T47D (cell line): ENCODE measurements around the gene GPR156.
"Not testable (repeated sequence)": the region's sequence is repeated elsewhere in the genome, so short reads cannot be mapped to it uniquely, and the experiment has no call there.

Experiments used
- DNase-seq, 2 experiments: peaks; one replicate each; pipeline versions ENCODE4 v3.0.0 to v3.0.0-alpha.2; 2011 to 2012; ENCODE audit warnings: low read depth in 1 of 2, low spot score in 1 of 2
- JUND ChIP-seq: IDR thresholded peaks from 2 replicates; pipeline ENCODE4 v1.6.1; 2012; ENCODE audit warnings: low read depth
- in situ Hi-C: cut with HindIII; loops from 2 replicates; pipeline ENCODE4 v1.10.0; 2016; ENCODE audit warnings: low sequenced_read_pairs, low pct_unique_long_range_greater_than_20kb

Gene GPR156

DNA sequence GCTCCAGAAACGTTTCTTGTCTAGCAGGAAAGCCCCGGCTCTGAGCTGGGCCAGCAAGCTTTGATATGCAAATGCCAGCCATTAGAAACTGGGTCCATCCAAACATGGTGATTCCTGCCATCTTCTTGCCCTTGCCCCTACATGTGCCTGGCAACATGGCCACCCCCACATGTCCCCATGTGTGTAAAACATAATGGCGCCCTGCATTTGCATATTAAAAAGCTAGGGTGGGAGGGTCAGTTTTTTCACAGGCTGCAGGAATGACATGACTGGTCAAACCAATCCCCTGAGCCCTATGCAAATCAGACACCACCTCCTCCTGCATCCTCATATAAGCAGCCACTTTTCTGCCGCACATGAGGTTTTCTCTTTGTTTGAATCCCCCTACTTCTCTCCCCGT, 21.2 kb downstream of the GPR156 start:
- in situ Hi-C loops = no loop called here
- no peak for DNase-seq
- no peak for TF ChIP-seq JUND

DNA sequence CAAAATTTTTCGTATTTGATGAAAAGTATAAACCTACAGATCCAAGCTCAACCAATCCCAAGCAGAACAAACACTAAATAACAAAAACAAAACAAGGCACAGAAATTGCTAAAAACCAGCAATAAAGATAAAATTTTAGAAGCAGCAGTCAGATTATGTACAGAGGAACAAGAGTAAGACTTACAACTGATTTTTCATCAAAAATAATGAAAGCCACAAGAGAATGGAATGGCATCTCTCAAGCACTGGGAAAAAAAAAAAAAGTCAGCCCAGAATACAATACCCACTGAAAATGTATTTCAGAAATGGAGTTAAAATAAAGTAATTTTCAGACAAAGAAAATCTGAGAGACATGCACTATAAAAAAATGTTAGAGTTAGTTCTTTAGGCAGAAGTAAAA, 27.0 kb downstream of the GPR156 start:
- no peak for TF ChIP-seq JUND
- in situ Hi-C loops = no loop called here
- DNase-seq = no peak

- DNase-seq = no peak
- no peak for TF ChIP-seq JUND
- in situ Hi-C loops = no loop called here
Measured at GRCh38 chr3:120245386-120245785, 39.6 kb downstream of the GPR156 start.

DNA sequence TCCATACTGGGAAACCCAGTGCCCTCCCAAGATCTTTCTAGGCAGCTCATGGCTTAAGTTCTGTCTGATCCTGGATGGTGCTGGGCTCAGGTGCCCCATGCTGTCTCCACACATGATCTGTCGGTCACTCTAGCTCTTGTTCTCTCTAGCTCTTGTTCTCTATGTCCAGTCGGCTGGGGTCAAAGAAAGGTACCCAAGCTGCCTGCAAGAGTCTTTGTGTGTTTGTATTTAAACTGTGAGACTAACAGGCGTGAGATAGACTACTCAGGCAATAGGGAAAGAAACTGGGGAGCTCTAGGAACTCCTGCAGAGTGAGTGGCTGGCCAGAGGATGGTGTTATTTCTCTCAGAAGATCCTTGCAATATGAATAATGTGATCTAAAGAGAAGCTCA, 40.2 kb downstream of the GPR156 start:
- in situ Hi-C loops = no loop called here
- no peak for TF ChIP-seq JUND
- peak in 1 of 2 experiments; percentile 57 for DNase-seq

DNA sequence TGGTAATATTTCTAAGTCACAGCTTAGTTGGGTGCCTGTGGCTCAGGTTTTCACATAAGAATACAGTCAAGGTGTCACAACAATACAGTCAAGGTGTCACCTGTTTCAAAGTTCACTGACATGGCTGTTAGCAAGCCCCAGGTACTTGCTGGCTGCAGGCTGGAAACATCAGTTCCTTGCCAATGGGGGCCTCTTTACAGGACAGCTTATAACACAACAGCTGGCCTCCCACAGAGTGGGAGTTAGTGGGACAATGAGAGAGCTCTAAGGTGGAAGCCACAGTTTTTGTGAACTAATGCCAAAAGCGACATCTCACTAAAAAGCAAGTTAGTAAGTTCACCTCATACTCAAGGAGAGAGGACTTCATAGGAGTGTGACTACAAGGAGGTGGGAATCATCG, 45.4 kb downstream of the GPR156 start:
- TF ChIP-seq JUND = no peak
- no peak for DNase-seq
- in situ Hi-C loops = no loop called here

DNA sequence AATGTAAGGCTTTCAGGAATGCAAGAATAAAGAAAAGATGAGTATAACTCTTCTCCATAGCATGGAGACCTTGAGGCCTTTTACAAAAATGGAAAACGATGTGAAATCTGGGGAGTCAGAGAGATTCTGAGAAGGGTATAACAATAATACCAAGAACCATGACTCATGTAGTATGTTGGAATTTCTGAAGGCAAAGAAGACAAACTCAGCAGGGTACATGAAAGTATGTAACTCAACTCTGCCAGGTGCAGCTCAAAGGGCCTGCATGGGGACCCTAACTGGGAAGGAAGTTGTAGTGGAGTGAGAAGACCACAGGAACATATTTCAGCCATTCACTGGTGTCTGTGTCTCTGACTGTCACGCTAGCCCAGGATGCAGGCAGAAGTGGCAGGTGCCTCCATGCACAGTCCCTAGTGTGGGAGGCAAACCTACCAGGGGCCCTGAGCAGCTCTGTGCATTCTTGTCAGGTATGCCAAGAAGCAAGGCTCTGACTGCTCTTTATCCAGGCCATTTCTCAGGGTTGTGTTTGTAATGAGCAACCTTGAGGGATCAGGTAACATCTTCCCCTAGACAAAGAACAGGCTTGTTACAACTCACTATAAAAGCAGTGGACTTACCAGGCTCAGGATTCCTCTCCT, 57.2 kb downstream of the GPR156 start:
- no peak for DNase-seq
- in situ Hi-C loops = no loop called here
- no peak for TF ChIP-seq JUND

GRCh38 chr3:120224237-120224636, 60.8 kb downstream of the GPR156 start:
- TF ChIP-seq JUND = no peak
- no peak for DNase-seq
- in situ Hi-C loops = no loop called here

DNA sequence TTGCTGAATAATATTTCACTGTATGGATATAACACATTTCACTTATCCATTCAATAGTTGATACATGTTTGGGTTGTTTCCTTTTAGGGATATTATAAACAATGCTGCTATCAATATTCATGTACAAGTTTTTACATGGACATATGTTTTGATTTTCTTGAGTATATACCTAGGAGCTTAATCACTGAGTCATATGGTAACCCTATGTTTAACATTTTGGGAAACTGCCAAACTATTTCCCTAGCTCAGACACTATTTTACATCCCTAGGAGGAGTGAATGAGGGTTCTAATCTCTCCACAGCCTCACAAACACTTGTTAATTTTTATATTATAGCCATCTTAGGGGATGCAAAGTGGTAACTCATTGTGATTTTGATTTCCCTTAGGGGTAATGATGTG, 66.0 kb downstream of the GPR156 start:
- no peak for TF ChIP-seq JUND
- DNase-seq = no peak
- in situ Hi-C loops = no loop called here

DNA sequence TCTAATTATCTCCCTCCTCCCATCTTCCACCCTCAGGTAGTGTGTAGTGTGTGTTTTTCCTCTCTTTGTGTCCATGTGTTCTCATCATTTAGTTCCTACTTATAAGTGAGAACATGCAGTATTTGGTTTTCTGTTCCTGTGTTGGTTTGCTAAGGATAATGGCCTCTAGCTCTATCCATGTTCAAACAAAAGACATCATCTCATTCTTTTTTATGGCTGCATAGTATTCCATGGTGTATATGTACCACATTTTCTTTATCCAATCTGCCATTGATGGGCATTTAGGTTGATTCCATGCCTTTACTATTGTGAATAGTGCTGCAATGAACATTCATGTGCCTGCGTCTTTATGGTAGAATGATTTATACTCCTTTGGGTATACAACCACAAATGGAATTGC, 68.4 kb downstream of the GPR156 start:
- in situ Hi-C loops = not testable (repeated sequence)

GRCh38 chr3:120214176-120214575, 70.8 kb downstream of the GPR156 start:
- TF ChIP-seq JUND = no peak
- no peak for DNase-seq

More for the DNA sequence above, 68.4 kb downstream of the GPR156 start:
- not testable (repeated sequence) for DNase-seq

GRCh38 chr3:120212505-120212904, 72.5 kb downstream of the GPR156 start:
- in situ Hi-C loops = no loop called here
- TF ChIP-seq JUND = no peak
- no peak for DNase-seq

More at GRCh38 chr3:120214176-120214575, 70.8 kb downstream of the GPR156 start:
- in situ Hi-C loops = no loop called here

- in situ Hi-C loops = no loop called here
- DNase-seq = no peak
- TF ChIP-seq JUND = no peak
Measured at GRCh38 chr3:120209425-120209824, 75.6 kb downstream of the GPR156 start.

DNA sequence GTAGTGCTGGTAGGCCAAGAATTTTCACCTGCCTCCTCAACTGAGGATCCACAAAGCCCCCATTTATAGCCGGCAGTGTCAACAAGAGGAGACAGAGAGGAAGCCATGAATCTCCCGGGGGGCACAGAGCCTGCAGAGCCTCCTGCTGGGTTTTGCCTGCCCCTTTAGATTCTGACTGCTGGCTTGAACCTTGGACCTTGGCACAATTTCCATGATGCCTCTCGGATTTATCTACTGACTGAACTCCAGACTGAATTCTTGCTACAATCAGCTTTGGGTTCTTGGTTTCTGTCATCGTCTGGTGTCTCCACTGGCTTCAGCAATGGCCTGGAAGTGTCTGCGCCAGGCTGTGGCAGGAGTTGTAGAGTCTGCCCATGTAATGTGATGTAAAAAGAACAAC, 80.7 kb downstream of the GPR156 start:
- no peak for TF ChIP-seq JUND
- in situ Hi-C loops = no loop called here
- DNase-seq = no peak

GRCh38 chr3:120203621-120204020, 81.4 kb downstream of the GPR156 start:
- no peak for TF ChIP-seq JUND
- no peak for DNase-seq
- in situ Hi-C loops = no loop called here

DNA sequence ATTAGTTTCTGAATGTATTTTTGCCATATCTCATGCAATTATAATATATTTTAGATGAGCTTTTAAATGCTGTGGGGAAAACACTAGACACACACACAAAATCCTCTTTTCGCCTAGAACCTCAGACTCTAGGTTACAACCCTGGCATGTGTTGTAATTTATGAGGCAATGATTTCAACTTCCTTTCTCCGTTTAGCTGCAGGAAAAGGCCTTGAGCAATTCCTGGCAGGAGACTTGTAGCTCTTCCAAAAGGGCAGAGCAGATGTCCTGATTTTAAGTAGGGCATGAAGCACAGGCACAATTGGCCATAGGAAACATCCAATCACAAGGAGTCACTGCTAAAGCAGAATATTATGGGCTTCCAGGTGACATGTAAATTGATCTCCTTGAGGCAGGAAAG, 82.0 kb downstream of the GPR156 start:
- in situ Hi-C loops = no loop called here
- peak in 1 of 2 experiments; percentile 66 for DNase-seq
- TF ChIP-seq JUND = no peak
